Stimulated activated CD8-positive, alpha-beta memory T cell treated with anti-CD3 and anti-CD28 coated beads, Interleukin-15, amount 100 ng/mL, for 48 hours (primary cell): ENCODE data around the gene TM9SF3.
A peak's percentile ranks its signal among the peaks of the same experiment; 100 is the strongest.

Source experiments
- DNase-seq, 2 donors: peaks; one replicate each; pipeline ENCODE4 v3.0.0-alpha.2; 2020; ENCODE audit warnings: low read depth in 2 of 2

The TM9SF3 gene

GRCh38 chr10:96470116-96470743 is 116.6 kb downstream of the TM9SF3 start:
- peak in 1 of 2 donors; percentile 11 for DNase-seq

- DNase-seq = no peak
These were observed 118.0 kb downstream of the TM9SF3 start for GRCh38 chr10:96468845-96469244.
